HCT116 (cell line): ENCODE data around the gene THRB. TPM values are rescaled to one million over a fixed set of nuclear protein-coding genes. Genes with fewer than 3 reads are reported as not detected.

Experiments
- ATAC-seq: fragments of 200-7000 bp; cut with Tn5 transposase; 2 replicates; pipeline ENCODE4 v1.9.1; 2020; ENCODE audit warnings: mild to moderate bottlenecking, moderate library complexity
- BruUV-seq: library from RNA; stranded (reverse); fragments of 400-500 nt; replicated peaks from 2 replicates; lab custom pipeline; 2021; lab: Mats Ljungman, UMichigan
- CTCF ChIA-PET: fragments of 300-600 bp; sonication (Branson Sonifier 250); formaldehyde crosslinking; loops from one replicate; lab custom pipeline; 2021; ENCODE audit warnings: antibody characterized with exemption; lab: Charles Lee
- POLR2A ChIA-PET: fragments of 300-600, 350-600 bp; sonication (Branson Sonifier 250); formaldehyde crosslinking; loops from one replicate; lab custom pipeline; 2021; ENCODE audit warnings: antibody characterized with exemption; lab: Charles Lee
- RAD21 ChIA-PET, 2 experiments: fragments of 300-600 bp; sonication (Branson Sonifier 250); formaldehyde crosslinking; loops; one replicate each; lab custom pipeline; 2023; ENCODE audit warnings: low total read pairs in 2 of 2; ENCODE audit not compliant: uncharacterized antibody in 2 of 2, unreplicated experiment in 2 of 2, low non-redundant PET in 1 of 2; lab: Charles Lee
- DNase-seq: peaks from one replicate; pipeline ENCODE4 v3.0.0-alpha.2; 2010; ENCODE audit warnings: low read depth, low spot score
- H2AFZ ChIP-seq: fragments of 200-600 bp; shearing (Covaris generic), sonication (generic); 2 replicates; pipeline ENCODE4 v1.6.1; 2017; ENCODE audit warnings: low read depth, mixed run types, mixed read lengths, antibody characterized with exemption, low read length; ENCODE audit not compliant: poor library complexity, severe bottlenecking
- H3K27ac ChIP-seq: 2 replicates; pipeline ENCODE4 v1.5.1; 2012; ENCODE audit warnings: low read depth, low read length
- H3K27me3 ChIP-seq: fragments of 200-600 bp; sonication (generic); 2 replicates; pipeline ENCODE4 v1.6.1; 2016; ENCODE audit warnings: mixed run types, low read length, mixed read lengths; ENCODE audit not compliant: insufficient read depth
- H3K36me3 ChIP-seq, 2 experiments: fragments of 200-500 bp in 1 of 2; fragments of 200-600 bp in 1 of 2; sonication (Bioruptor generic) in 1 of 2; sonication (generic) in 1 of 2; 2 replicates each; pipeline versions ENCODE4 v1.5.1 to v1.6.1; 2014 to 2016; ENCODE audit warnings: low read length in 2 of 2, inconsistent platforms in 1 of 2, mixed read lengths in 1 of 2, mixed run types in 1 of 2; ENCODE audit not compliant: insufficient read depth in 2 of 2, control insufficient read depth in 1 of 2
- H3K4me1 ChIP-seq, 2 experiments: fragments of 200-600 bp in 1 of 2; sonication (generic) in 1 of 2; 2 replicates each; pipeline versions ENCODE4 v1.5.1 to v1.6.1; 2012 to 2017; ENCODE audit warnings: low read length in 2 of 2, inconsistent platforms in 1 of 2, mild to moderate bottlenecking in 1 of 2, mixed read lengths in 1 of 2, mixed run types in 1 of 2, moderate library complexity in 1 of 2; ENCODE audit not compliant: insufficient read depth in 2 of 2, control insufficient read depth in 1 of 2
- H3K4me2 ChIP-seq: fragments of 200-600 bp; sonication (generic); 2 replicates; pipeline ENCODE4 v1.6.1; 2017; ENCODE audit warnings: mixed run types, low read length, mixed read lengths
- H3K4me3 ChIP-seq, 2 experiments: fragments of 200-600 bp in 1 of 2; sonication (generic) in 1 of 2; replicated peaks in 1 of 2; 2 replicates each; pipeline ENCODE4 v1.5.1; 2011 to 2016; ENCODE audit warnings: low read length in 2 of 2, control low read depth in 1 of 2, low read depth in 1 of 2, mild to moderate bottlenecking in 1 of 2, mixed read lengths in 1 of 2, mixed run types in 1 of 2
- H3K79me2 ChIP-seq: fragments of 200-600 bp; sonication (generic); 2 replicates; pipeline ENCODE4 v1.6.1; 2017; ENCODE audit warnings: mild to moderate bottlenecking, mixed run types, low read length, moderate library complexity, mixed read lengths; ENCODE audit not compliant: insufficient read depth
- H3K9ac ChIP-seq: fragments of 200-600 bp; sonication (generic); 2 replicates; pipeline ENCODE4 v1.6.1; 2016; ENCODE audit warnings: low read length, mixed read lengths
- H3K9me2 ChIP-seq: fragments of 200-600 bp; sonication (generic), shearing (Covaris generic); 2 replicates; pipeline ENCODE4 v1.6.1; 2017; ENCODE audit warnings: mixed run types, mild to moderate bottlenecking, moderate library complexity; ENCODE audit not compliant: insufficient read depth
- H3K9me3 ChIP-seq, 2 experiments: fragments of 200-500 bp in 1 of 2; fragments of 200-600 bp in 1 of 2; sonication (Bioruptor generic) in 1 of 2; sonication (generic) in 1 of 2; 2 replicates each; pipeline ENCODE4 v1.6.1; 2014 to 2017; ENCODE audit warnings: low read length in 2 of 2, mixed read lengths in 2 of 2, inconsistent platforms in 1 of 2, low read depth in 1 of 2, mild to moderate bottlenecking in 1 of 2, mixed run types in 1 of 2, moderate library complexity in 1 of 2; ENCODE audit not compliant: control insufficient read depth in 1 of 2, insufficient read depth in 1 of 2
- H4K20me1 ChIP-seq: fragments of 200-600 bp; sonication (generic), shearing (Covaris generic); 2 replicates; pipeline ENCODE4 v1.6.1; 2017; ENCODE audit warnings: mixed run types, mild to moderate bottlenecking, moderate library complexity; ENCODE audit not compliant: insufficient read depth
- CBX3 ChIP-seq: IDR thresholded peaks from 2 replicates; pipeline ENCODE4 v1.6.1; 2012; ENCODE audit warnings: low read depth
- CEBPB ChIP-seq: IDR thresholded peaks from 2 replicates; pipeline ENCODE4 v1.6.1; 2012; ENCODE audit warnings: low read depth
- EGR1 ChIP-seq: IDR thresholded peaks from 2 replicates; pipeline ENCODE4 v1.6.1; 2012; ENCODE audit warnings: low read depth
- ELF1 ChIP-seq: IDR thresholded peaks from 2 replicates; pipeline ENCODE4 v1.6.1; 2012; ENCODE audit warnings: low read depth, borderline replicate concordance
- EZH2 ChIP-seq: fragments of 200-600 bp; sonication (generic); IDR thresholded peaks from 2 replicates; pipeline ENCODE4 v1.6.1; 2017; ENCODE audit warnings: antibody characterized with exemption, mixed run types
- EZH2phosphoT487 ChIP-seq: fragments of 200-600 bp; IDR thresholded peaks from 2 replicates; pipeline ENCODE4 v1.6.1; 2018; ENCODE audit warnings: antibody characterized with exemption, borderline replicate concordance
- FOSL1 ChIP-seq: IDR thresholded peaks from 2 replicates; pipeline ENCODE4 v1.6.1; 2012; ENCODE audit warnings: low read depth
- JUND ChIP-seq: IDR thresholded peaks from 2 replicates; pipeline ENCODE4 v1.6.1; 2012
- POLR2A ChIP-seq: IDR thresholded peaks from 2 replicates; pipeline ENCODE4 v1.7.0; 2011; ENCODE audit warnings: borderline replicate concordance; ENCODE audit not compliant: insufficient read depth, insufficient read length; ENCODE audit errors: extremely low read depth
- POLR2AphosphoS5 ChIP-seq: IDR thresholded peaks from 2 replicates; pipeline ENCODE4 v1.6.1; 2011; ENCODE audit warnings: mild to moderate bottlenecking, low read depth, low read length, moderate library complexity
- RAD21 ChIP-seq: IDR thresholded peaks from 2 replicates; pipeline ENCODE4 v1.6.1; 2012; ENCODE audit warnings: low read depth, mild to moderate bottlenecking
- REST ChIP-seq: IDR thresholded peaks from 2 replicates; pipeline ENCODE4 v1.6.1; 2012; ENCODE audit warnings: low read depth
- SIN3A ChIP-seq: IDR thresholded peaks from 2 replicates; pipeline ENCODE4 v1.6.1; 2012; ENCODE audit warnings: low read depth
- SP1 ChIP-seq: IDR thresholded peaks from 2 replicates; pipeline ENCODE4 v1.6.1; 2012; ENCODE audit warnings: low read depth
- TCF7L2 ChIP-seq: IDR thresholded peaks from 2 replicates; pipeline ENCODE4 v1.7.0; 2011; ENCODE audit warnings: borderline replicate concordance, inconsistent platforms; ENCODE audit not compliant: insufficient read depth, insufficient read length; ENCODE audit errors: extremely low read depth
- YY1 ChIP-seq: IDR thresholded peaks from 2 replicates; pipeline ENCODE4 v1.6.1; 2011; ENCODE audit warnings: low read length, low read depth, moderate library complexity, mild to moderate bottlenecking; ENCODE audit not compliant: insufficient replicate concordance; ENCODE audit errors: extremely low read depth
- ZFX ChIP-seq: fragments of 450-650 bp; IDR thresholded peaks from 2 replicates; pipeline ENCODE4 v1.6.1; 2017
- intact Hi-C: fragments of 100-400 bp; cut with micrococcal nuclease; formaldehyde crosslinking; loops from 2 replicates; pipeline ENCODE4 v1.10.0; 2022
- total RNA-seq: library from RNA; stranded (reverse); gene quantifications from one replicate; pipeline ENCODE4 v1.2.1, GENCODE V29; 2021; ENCODE audit not compliant: unreplicated experiment
- TF ChIP-seq, protein P1 (sequence below), 3 experiments: fragments of 200-600 bp in 1 of 3; sonication (generic) in 1 of 3; IDR thresholded peaks in 2 of 3; conservative IDR thresholded peaks in 1 of 3; 2 replicates each; pipeline ENCODE4 v1.5.1; 2012 to 2017; ENCODE audit warnings: low read depth in 2 of 3, low read length in 2 of 3, antibody characterized with exemption in 1 of 3, borderline replicate concordance in 1 of 3, control low read depth in 1 of 3, mild to moderate bottlenecking in 1 of 3, mixed read lengths in 1 of 3, mixed run types in 1 of 3, moderate library complexity in 1 of 3; ENCODE audit not compliant: insufficient read depth in 1 of 3
- TF ChIP-seq, protein P2 (sequence below): IDR thresholded peaks from 2 replicates; pipeline ENCODE4 v1.6.1; 2011; ENCODE audit warnings: mild to moderate bottlenecking, low read length, moderate library complexity; ENCODE audit not compliant: insufficient replicate concordance; ENCODE audit errors: extremely low read depth
- TF ChIP-seq, protein P3 (sequence below): IDR thresholded peaks from 2 replicates; pipeline ENCODE4 v1.6.1; 2012

Gene THRB
- total RNA-seq, 1 experiment from 2014 or later, result 2.5 TPM

DNA sequence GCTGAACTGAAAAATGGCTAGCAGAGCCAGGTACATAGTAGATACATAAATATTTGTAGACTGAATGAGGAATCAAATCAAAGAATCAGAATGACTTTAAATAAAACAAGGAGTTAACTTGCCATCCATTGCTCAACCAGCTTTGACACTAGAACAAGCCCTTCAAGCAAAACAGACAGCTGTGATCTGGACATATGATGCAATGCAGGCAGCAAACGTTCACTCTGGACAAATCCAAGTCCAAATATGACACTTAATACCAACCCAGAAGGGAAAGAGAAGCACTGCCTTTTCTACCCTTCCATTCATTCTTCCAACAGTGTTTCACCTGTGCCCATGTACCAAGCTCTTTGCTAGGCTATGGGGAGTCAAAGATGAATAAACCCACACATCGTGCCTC, 4.5 kb downstream of the THRB start:
- ATAC-seq (no peak), DNase-seq (no peak)
- Histone ChIP-seq H3K9me2 (no peaks in the 10 kb centered on the region), H3K27me3 (no peaks in the 10 kb centered on the region; the same call in 1 of the 2 replicates), H3K79me2 (no peaks in the 10 kb centered on the region), H3K9me3 (no peaks in the 10 kb centered on the region), H2AFZ (no peak overlapping the region), H3K27ac (no peak overlapping the region), H3K4me1 (peaks cover 0 to 11% of the 10 kb centered on the region in 2 experiments; a peak in 1 of 4 replicates), H3K4me2 (no peak overlapping the region), H3K9ac (no peak overlapping the region), H3K4me3 (no peak overlapping the region), H4K20me1 (no peaks in the 10 kb centered on the region), H3K36me3 (no peaks in the 10 kb centered on the region)
- intact Hi-C loops, result no loop called here
- POLR2A ChIA-PET, result no interaction called here
- RAD21 ChIA-PET, result no interaction called here
- TF ChIP-seq, protein P1, sequence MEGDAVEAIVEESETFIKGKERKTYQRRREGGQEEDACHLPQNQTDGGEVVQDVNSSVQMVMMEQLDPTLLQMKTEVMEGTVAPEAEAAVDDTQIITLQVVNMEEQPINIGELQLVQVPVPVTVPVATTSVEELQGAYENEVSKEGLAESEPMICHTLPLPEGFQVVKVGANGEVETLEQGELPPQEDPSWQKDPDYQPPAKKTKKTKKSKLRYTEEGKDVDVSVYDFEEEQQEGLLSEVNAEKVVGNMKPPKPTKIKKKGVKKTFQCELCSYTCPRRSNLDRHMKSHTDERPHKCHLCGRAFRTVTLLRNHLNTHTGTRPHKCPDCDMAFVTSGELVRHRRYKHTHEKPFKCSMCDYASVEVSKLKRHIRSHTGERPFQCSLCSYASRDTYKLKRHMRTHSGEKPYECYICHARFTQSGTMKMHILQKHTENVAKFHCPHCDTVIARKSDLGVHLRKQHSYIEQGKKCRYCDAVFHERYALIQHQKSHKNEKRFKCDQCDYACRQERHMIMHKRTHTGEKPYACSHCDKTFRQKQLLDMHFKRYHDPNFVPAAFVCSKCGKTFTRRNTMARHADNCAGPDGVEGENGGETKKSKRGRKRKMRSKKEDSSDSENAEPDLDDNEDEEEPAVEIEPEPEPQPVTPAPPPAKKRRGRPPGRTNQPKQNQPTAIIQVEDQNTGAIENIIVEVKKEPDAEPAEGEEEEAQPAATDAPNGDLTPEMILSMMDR (IDR thresholded peaks at IDR 0.05 in 2 of 3, conservative IDR thresholded peaks at IDR 0.05 in 1 of 3; ENCODE audit: borderline replicate concordance in 1 of 3, insufficient read depth in 1 of 3, low read depth in 2 of 3, low read length in 2 of 3), result no peak
- TF ChIP-seq YY1, result no peak
- no peak for TF ChIP-seq CEBPB
- no peak for TF ChIP-seq POLR2A
- TF ChIP-seq TCF7L2, result no peak
- no peak for TF ChIP-seq ELF1
- no peak for TF ChIP-seq FOSL1
- TF ChIP-seq EGR1, result no peak
- no peak for TF ChIP-seq CBX3
- TF ChIP-seq SP1, result no peak
- TF ChIP-seq RAD21, result no peak
- TF ChIP-seq, protein P2, sequence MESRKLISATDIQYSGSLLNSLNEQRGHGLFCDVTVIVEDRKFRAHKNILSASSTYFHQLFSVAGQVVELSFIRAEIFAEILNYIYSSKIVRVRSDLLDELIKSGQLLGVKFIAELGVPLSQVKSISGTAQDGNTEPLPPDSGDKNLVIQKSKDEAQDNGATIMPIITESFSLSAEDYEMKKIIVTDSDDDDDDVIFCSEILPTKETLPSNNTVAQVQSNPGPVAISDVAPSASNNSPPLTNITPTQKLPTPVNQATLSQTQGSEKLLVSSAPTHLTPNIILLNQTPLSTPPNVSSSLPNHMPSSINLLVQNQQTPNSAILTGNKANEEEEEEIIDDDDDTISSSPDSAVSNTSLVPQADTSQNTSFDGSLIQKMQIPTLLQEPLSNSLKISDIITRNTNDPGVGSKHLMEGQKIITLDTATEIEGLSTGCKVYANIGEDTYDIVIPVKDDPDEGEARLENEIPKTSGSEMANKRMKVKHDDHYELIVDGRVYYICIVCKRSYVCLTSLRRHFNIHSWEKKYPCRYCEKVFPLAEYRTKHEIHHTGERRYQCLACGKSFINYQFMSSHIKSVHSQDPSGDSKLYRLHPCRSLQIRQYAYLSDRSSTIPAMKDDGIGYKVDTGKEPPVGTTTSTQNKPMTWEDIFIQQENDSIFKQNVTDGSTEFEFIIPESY, result no peak
- TF ChIP-seq, protein P3, sequence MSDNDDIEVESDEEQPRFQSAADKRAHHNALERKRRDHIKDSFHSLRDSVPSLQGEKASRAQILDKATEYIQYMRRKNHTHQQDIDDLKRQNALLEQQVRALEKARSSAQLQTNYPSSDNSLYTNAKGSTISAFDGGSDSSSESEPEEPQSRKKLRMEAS, result no peak
- TF ChIP-seq EZH2, result no peak
- no peak for TF ChIP-seq POLR2AphosphoS5
- TF ChIP-seq SIN3A, result no peak
- TF ChIP-seq ZFX, result no peak
- TF ChIP-seq EZH2phosphoT487, result no peak
- no peak for TF ChIP-seq JUND
- no peak for TF ChIP-seq REST
- CTCF ChIA-PET, result no interaction called here
- no TSS peak for BruUV-seq
